Activated CD4-positive, alpha-beta T cell treated with anti-CD3 and anti-CD28 coated beads, Interleukin-10, Interleukin-2, amounts not matched to agents 100 ng/mL and 50 ng/mL, durations not matched to agents 16 hours and 8 hours (primary cell): ENCODE results near the gene GNG4.

ENCODE experiments used
- DNase-seq: peaks from one replicate; pipeline ENCODE4 v3.0.0-alpha.2; 2020

The GNG4 gene

DNA sequence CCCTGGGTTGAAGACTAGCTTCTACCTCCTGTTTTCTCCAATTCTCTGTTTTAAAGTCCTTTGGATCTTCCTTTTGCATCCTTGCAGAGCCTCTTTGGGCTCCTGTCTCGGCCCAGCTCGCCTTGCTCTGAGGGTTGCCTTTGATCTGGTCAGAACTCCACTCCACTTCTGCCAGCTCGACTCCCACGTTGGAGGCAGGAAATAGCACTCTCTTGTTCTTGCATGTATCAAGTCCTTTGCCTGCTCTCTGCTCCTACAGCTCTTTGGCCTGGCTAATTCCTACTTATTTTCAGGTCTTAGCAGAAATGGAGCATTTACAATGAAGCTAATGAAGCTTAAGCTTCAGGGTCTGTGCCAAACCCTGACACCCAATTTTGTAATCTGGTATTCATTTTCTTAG, 124.3 kb downstream of the GNG4 start:
- DNase-seq = no peak

DNA sequence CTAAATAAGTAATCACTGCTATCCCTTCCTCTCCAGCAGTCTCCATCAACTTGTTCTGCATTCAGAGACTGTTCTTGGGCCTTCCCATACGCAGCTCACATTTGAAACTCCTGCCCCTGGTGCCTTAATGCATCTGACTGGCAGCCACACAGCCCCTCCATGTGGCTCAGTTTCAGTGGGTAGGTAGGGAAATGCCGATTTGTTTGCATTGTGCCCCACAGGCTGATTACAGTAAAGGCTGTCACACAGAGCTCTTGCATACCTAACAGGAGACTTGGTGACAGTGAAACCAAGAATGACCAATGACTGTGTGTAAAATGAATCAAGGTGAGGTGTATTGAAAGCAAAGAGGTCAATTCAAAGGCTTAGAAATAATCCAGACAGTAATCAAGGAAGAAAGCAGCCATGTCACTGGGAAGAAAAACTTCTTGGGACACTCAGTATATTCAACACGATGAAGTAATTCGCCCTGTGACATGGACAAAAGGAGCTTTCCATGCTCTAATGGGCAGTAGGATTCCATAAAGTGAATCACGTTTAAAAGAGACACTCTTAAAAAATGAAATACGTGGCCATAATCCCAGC, 132.6 kb downstream of the GNG4 start:
- no peak for DNase-seq

DNA sequence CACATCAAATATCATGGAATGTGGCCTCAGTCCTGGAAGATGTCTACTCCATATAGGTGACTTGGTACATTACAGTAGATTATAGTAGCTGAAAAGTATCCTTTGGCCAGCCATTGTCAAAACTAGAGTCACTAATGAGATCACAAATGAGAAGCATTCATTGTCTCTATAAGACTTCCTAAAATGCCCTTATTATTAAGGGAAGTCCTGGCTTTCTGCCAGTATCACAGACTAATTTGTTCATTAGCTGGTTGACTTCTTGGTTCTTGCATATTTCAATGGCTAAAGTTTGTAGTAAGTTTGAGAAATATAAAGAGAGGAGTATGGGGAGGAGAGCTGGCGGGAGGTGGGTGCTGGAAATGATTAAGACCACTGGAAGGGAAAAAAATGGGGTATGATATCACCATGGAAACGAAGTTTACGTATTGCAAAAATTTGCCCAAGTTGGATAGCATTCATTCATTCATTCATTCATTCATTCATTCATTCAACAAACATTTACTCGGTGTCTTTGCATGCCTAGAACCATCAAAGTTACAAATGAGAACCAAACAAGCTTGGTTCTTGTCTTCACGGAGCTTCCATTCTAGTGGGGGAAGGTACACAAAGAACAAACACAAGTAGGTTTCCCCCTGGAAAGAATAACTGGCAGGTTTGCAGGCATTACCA, 133.6 kb downstream of the GNG4 start:
- no peak for DNase-seq

DNA sequence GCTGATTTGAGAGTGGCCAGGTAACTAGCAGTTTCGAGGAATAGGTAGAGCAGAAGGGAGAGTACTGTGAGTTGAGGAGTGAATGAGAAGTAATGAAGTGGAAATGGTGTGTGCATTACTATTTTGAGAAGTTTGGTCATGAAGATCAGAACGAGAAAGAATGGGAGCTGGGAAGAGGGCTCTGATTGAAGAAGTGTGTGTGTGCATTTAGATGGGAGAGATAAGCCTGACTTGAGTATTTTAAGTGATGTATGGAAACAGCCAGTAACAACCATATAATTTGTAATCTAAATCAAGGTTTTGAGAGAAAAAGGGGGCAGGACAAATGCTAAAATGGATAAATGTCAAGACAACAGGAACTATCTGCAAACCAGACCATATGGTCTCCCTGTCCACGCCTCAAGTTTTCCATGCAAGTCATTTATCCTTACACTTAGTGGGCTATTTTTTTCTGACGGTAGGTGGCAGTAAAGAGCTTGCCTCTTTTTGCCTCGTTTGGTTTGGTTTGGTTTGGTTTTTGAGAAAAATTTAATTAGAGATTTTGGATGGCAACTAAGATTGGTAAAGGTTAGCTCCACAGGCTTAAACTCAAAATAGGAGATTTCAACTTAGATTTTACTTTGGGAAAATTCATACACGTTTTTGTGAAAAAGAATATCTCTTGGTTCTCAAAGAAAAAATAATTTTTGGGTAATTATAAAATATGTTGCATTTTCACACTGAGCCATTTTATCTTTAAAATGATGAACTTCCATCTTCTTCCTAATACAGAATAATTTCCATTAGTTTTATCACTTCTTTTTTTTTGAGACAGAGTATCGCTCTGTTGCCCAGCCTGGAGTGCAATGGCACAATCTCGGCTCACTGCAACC, 135.9 kb downstream of the GNG4 start:
- peak; percentile 66 for DNase-seq

DNA sequence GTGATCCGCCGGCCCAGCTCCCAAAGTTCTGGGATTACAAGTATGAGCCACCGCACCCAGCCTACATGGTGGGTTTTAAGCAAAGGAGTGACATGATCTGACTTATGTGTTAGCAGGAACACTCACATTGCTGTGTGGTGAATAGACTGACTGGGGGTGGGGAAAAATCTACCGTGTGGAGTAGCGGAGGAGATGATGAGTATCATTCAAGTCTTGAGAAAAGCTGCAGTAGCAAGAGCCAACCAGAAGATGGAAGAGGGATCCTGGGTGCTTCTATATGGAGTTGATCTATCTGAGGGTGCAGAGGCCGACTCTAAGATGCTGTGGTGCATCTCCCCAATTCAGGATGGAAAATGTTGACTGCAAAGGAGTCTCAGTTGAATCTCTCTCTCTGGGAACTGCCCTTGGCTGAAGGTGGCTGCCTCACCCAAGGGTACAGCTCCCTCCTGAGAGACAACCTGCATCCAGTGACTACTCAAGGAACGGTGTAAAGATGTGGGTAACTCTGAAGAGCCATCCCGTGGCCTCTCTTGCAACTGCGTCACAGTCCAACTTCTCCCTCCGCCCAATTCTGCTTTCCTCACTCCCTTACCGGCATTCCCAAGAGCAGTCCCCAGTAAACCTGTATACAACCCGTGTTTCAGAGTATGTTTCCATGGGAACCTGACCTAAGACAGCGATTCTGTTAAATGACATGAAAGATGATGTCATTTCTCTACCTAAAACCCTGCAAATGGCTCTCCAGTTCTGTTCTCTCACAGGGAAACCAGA, 137.9 kb downstream of the GNG4 start:
- no peak for DNase-seq

DNA sequence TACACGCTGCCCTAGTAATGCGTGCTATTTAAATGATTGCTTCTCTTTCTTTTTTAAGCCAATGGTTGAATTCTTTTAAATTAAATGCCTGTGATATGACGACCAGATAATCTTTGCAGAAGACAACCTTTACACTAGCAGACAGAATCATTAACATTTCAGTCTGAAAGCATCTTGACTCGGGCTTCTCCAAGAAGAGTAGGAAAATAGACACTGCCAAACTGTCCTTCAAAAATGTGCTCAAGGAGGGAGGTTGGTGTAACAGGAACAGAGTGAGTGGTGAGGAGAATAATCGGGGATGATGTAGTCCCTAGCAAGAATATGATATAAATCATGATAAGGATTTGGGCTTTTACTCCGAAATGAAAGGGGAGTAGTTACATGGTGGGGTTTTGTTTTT, 138.8 kb downstream of the GNG4 start:
- DNase-seq = no peak

DNA sequence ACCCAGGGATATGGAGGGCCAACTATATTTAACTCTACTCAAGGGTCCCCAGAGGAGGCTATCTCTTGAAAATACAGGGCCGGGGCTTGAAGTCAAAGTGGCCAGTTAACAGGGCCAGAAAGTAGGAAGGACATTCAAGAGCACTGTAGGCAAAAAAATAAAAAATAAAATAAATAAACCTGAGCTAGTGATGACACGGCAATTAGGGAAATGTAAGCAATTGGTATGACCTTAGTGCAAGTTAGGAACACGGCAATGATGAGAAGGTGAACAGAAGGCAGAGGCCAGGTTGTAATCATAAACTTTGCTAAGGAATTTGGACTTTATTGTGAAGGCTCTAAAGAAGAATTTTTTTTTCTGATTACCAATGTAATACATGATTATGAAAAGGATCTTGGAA, 142.0 kb downstream of the GNG4 start:
- DNase-seq = no peak

DNA sequence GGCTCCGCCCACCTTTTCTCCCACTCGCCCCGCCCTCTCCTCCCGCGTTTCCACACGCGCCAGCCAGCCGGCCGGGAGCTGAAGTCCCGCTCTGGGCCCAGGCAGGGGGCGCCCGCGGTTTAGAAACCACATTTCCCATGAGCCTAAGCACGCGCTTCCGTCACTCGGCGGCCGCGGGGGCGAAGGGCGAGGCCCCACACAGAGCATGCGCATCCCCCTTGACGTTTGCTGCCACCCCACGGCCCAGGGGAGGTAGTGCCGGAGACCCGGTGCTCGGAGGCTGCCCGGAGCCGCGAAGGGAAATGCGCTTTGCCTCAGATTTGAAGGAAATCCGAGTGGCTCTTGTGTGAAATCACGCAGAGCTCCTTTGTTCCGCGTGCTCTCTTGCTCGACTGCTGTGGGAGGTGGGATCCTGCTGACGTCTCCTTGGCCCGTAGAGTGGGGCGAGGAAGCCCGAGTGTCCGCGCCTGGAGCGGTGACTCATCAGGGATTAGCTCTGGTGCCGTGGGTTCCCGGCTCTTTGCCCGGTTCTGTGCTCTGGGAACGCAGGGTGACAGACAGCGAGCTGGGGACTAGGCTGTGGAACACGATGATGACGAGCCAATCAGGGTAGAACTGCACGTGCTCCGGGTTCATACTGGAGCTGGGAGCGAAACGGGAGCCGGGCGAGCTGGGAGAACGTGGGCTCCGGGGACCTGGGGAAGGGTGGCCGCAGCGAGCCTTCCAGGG, 144.9 kb downstream of the GNG4 start:
- peak; percentile 99 for DNase-seq

DNA sequence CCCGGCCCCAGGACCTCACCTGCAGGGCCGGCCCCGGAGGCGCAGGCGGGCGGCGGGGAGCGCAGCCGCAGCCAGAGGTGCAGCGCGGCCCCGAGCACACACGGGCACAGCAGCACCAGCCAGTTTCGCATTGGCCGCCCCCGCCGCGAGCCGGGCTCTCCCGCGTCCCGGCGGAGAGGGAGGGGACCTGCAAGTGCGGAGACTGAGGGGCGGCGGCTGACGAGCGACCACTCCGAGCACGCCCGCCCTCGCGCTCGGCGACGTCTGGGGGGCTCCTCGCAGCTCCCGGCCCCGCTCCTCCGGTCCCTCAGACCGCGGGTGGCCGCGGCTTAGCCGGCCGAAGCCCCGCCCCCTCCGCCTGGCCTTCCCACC, 145.5 kb downstream of the GNG4 start, which contains the start of gene B3GALNT2:
Gene B3GALNT2, minus strand, starts transcription at position 331 of the 372 bp plus-strand sequence. Its CDS starts 200 bp downstream, at position 131.
- DNase-seq = no peak

DNA sequence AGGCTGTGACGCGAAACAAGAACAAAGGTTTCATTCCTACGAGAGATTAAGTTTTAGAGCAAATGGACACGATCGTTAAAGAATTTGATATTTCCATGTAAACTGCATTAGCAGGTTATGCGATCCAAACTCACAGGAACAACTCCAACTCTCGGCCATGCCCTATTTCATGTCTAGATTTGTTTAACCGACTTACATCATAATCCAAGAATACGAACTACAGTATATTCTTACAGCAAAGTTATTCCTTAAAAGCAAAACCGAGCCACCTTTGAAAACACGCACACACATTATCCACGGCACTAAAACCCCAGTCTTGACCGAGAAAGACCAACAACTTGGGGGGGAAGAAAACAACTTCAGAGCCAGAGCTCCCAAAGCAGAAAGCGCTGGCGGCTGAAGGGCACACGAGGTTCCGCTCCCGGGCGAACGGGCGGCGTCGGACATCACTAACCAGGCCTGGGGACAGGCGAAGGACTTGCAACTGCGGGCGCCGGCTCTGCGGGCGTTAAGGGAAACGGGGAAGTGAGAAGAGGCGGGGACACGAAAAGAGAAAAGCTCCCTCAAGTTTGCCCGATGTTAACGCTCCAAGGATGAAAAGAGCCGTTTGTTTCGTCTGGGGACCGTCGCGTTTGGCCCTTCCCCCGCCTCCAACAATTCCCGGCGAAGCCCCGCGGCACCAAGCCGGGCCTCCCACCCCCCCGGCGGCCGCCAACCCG, 146.0 kb downstream of the GNG4 start:
- peak; percentile 29 for DNase-seq

DNA sequence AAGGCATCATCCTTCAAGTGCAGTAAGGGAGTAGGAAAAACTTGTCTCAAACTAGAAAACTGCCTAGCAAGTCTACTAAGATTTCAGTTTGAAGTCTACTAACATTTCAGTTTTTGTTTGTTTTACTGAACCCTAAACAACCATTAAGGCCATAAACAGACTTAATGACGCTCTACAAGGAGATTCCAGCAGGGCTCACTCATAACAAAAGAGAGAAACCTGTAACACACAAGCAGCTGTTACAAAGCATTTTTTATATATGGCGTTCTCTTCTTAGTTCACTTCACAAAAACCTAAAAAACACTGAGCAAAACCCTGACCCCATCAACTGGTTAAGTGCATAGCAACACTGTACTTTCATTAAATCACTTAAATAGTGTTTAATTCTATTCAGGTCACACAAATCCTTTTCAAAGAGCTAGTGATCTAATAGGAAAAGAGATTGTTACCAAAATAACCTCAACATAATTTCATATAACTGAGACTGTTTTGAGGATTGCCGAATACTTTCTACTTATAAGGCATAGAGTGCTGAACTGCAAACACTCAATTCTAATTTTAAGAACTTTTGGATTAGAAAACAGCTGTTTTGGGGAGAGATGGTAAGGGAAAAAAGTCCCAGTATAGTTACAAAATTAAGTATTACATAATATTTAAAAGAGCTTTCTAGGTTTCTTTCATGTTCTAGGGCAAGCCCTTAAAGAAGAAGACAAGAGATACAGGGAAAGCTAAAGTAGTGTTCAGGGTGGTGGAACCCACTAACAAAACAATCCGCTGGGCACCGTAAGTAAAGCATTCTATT, 146.8 kb downstream of the GNG4 start:
- DNase-seq = peak; percentile 45

DNA sequence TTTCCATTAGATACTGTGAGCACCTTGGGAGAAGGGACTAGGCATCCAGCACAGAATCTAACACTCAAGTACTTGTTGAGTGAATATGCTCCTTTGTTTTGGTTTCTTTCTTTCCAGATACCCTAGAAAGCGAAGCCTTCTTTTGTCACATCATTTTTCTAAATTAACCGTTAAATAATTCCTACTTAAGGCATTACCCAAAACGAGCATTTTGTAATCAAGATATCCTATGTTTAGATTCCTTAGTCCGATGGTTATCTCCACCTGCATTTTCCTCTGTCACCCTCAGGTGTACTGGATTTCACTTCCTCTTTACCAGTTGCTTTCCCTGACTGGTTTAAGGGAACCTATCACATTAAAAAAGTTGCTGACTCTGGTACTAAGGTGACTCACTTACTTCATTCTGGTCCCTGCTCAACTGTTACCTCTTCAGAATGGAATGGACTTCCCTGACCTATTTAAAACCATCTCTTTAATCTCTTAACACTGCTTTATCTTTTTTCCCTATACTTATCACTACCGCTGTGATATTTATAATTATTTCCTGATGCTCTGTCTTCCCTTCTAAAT, 148.5 kb downstream of the GNG4 start:
- DNase-seq = no peak
